Activated naive CD8-positive, alpha-beta T cell treated with anti-CD3 and anti-CD28 coated beads for 36 hours (primary cell): ENCODE data around the gene LMNTD2. TPM values are rescaled to one million over a fixed set of nuclear protein-coding genes. Genes with fewer than 3 reads are reported as not detected.

Experiments
- DNase-seq: peaks from one replicate; pipeline ENCODE4 v3.0.0; 2021
- H3K27ac Mint-ChIP-seq: one replicate; pipeline ENCODE4 v1.8.0; 2022; ENCODE audit warnings: mild to moderate bottlenecking, moderate library complexity, mixed read lengths
- H3K27me3 Mint-ChIP-seq: one replicate; pipeline ENCODE4 v1.8.0; 2022; ENCODE audit warnings: mild to moderate bottlenecking, mixed read lengths
- H3K36me3 Mint-ChIP-seq: one replicate; pipeline ENCODE4 v1.8.0; 2021; ENCODE audit warnings: mild to moderate bottlenecking, mixed read lengths
- H3K4me1 Mint-ChIP-seq: one replicate; pipeline ENCODE4 v1.8.0; 2021; ENCODE audit warnings: mixed read lengths
- H3K4me3 Mint-ChIP-seq: one replicate; pipeline ENCODE4 v1.8.0; 2022; ENCODE audit warnings: mild to moderate bottlenecking, moderate library complexity, mixed read lengths
- H3K9me3 Mint-ChIP-seq: one replicate; pipeline ENCODE4 v1.8.0; 2022; ENCODE audit warnings: mixed read lengths
- total RNA-seq, 2 experiments: library from RNA; stranded (reverse); gene quantifications; one replicate each; pipeline ENCODE4 v1.2.3, GENCODE V29; 2021

LMNTD2 gene
- total RNA-seq, 2 experiments from 2014 or later, result 1.2 to 1.3 TPM

DNA sequence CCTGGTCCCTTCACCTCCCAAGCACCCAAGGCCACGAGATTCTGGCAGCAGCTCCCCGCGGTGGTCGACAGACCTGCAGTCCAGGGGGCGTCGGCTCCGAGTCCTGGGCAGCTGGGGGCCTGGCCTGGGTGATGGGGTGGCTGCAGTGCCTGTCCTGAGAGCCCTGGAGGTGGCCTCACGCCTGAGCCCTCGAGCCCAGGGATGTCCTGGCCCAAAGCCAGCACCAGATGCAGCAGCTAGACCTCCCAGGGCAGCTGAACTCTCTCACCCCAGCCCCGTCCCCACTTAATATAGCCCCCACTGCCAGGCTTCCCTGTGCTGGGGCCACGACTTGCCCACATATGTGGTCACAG, 6.6 kb downstream of the LMNTD2 start:
- no peaks in the 10 kb centered on the region for H3K4me1 Mint-ChIP-seq
- no peaks in the 10 kb centered on the region for H3K9me3 Mint-ChIP-seq
- no peak overlapping the region for H3K4me3 Mint-ChIP-seq
- H3K27me3 Mint-ChIP-seq, result peaks cover 5% of the 10 kb centered on the region
- no peaks in the 10 kb centered on the region for H3K36me3 Mint-ChIP-seq
- H3K27ac Mint-ChIP-seq, result no peak overlapping the region
- DNase-seq, result no peak

DNA sequence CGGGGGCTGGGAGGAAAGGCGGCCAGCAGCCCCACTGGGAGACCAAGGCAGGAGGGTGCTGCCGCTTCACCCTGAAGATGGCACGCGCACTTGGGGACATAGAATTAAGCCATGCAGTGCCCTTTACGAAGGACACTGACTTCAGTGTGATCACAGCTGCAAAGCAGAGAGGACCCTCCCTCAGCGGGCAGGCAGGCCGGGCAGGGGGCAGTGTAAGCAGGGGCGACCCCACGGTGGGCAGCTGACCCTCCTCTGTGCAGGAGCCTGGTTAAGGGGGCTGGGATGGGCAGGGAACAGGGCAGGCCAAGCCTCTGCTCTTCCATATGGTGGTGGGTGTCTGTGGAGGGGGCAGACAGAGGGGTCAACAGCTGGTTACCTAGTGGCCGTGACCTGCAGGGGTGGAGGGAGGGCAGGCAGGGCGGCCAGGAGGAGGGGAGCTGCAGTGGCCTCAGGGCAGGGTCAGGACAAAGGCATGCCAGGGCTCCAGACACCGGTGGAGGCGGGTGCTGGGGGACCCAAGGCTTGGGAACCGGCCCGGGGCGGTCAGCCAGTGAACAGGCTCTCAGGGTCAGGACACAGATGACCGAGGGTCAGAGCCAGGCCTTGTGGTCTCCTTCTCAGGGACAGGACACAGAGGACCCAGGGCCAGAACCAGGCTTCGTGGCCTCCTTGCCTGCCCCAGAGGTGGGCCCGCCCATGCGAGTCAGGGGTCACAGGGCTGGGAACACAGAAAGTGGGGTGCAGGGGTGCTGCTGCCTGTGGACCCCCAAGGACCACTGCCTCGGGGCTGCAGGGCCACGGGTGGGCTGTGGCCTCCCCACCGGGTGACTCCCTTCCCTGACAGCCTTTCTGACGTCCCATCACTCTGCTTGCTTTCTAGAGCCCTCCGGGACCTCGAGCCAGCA, 7.2 kb downstream of the LMNTD2 start:
- Mint-ChIP-seq H3K27me3 (peaks cover 5% of the 10 kb centered on the region), H3K4me1 (no peaks in the 10 kb centered on the region), H3K36me3 (no peaks in the 10 kb centered on the region), H3K4me3 (no peak overlapping the region), H3K9me3 (no peaks in the 10 kb centered on the region), H3K27ac (no peak overlapping the region)
- DNase-seq, result no peak

DNA sequence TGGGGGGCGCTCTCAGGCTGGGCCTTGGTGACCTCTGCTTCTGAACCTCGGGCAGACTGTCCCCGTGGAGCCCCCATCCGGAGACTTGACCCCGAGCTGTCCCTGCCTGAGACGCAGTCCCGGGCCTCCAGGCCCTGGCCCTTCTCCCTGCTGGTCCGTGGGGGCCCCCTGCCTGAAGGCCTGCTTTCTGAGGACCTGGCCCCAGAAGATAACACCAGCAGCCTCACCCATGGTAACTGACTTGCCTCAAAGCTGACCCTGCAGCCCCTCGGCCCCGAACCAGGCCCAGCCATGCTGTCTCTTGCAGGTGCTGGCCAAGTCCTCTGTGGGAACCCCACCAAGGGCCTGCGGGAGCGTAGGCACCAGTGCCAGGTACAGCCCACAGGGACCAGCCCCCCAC, 8.9 kb downstream of the LMNTD2 start:
- peaks cover 5% of the 10 kb centered on the region for H3K27me3 Mint-ChIP-seq
- H3K36me3 Mint-ChIP-seq, result no peaks in the 10 kb centered on the region
- no peaks in the 10 kb centered on the region for H3K9me3 Mint-ChIP-seq
- H3K4me3 Mint-ChIP-seq, result no peak overlapping the region
- H3K4me1 Mint-ChIP-seq, result no peaks in the 10 kb centered on the region
- H3K27ac Mint-ChIP-seq, result no peak overlapping the region
- DNase-seq, result no peak

DNA sequence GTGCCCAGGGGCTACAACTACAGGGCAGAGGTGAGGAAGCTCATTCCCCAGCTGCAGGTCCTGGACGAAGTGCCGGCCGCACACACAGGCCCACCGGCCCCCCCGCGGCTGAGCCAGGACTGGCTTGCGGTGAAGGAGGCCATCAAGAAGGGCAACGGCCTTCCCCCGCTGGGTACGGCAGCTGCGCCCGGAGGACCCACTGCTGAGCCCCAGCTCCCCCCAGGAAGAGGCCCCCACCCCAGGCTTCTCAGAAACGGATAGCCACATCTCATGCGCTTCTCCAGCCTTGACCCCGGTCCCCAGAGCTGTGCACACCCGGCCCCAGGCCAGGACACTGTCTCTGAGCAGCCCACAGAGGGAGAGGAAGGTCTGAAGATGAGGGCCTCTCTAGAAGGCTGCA, 9.4 kb downstream of the LMNTD2 start:
- Mint-ChIP-seq H3K36me3 (no peaks in the 10 kb centered on the region), H3K4me1 (no peaks in the 10 kb centered on the region), H3K4me3 (no peak overlapping the region), H3K27ac (no peak overlapping the region), H3K9me3 (no peaks in the 10 kb centered on the region), H3K27me3 (no peaks in the 10 kb centered on the region)
- no peak for DNase-seq

DNA sequence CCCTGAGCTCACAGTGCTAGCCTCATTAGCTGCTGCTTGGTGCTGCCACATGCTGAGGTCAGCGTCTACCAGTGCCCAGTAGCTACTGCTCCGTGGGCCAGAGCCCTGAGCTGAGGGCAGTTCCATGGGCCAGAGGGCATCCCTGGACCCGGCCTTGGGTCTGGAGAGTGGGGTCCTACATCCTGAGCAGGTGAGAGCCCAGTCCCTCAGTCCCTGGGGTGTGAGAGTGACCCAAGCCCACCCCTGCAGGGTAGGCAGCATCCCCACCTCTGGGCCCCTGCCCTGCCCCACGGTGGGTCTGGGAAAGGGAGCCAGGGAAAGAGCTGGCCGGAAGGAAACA, 9.8 kb downstream of the LMNTD2 start:
- Mint-ChIP-seq H3K4me1 (no peaks in the 10 kb centered on the region), H3K36me3 (no peaks in the 10 kb centered on the region), H3K27ac (no peak overlapping the region), H3K27me3 (no peaks in the 10 kb centered on the region), H3K4me3 (no peak overlapping the region), H3K9me3 (no peaks in the 10 kb centered on the region)
- DNase-seq, result no peak

DNA sequence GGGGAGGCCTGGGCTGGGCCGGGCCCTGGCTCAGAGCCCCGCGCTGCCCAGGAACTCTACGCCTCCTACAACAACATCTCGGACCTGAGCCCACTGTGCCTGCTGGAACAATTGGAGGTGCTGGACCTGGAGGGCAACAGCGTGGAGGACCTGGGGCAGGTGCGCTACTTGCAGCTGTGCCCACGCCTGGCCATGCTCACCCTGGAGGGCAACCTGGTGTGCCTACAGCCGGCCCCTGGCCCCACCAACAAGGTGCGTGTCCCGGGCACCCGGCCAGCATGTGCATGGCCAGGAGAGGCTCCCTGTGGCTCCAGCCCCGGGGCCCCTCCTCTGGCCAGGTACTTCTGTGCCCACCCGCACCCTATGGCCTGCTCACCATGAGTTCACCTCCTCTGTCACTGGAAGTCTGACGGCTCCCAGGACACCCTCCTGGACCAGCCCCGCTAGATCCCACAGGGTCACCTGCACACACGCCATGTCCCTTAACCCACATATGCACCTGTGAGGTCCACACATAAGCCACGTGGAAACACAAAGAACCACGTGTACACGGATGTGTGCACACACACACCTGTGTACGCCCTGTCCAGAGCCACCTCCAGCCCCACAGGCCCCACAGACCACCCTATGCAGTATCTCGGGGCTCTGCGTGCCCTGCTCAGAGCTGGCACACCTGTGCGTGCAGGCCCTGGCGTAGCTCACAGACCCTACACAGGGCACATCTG, 10.4 kb downstream of the LMNTD2 start:
- no peak for DNase-seq
- Mint-ChIP-seq H3K27me3 (no peaks in the 10 kb centered on the region), H3K4me1 (no peaks in the 10 kb centered on the region), H3K4me3 (no peak overlapping the region), H3K27ac (no peak overlapping the region), H3K9me3 (no peaks in the 10 kb centered on the region), H3K36me3 (no peaks in the 10 kb centered on the region)

DNA sequence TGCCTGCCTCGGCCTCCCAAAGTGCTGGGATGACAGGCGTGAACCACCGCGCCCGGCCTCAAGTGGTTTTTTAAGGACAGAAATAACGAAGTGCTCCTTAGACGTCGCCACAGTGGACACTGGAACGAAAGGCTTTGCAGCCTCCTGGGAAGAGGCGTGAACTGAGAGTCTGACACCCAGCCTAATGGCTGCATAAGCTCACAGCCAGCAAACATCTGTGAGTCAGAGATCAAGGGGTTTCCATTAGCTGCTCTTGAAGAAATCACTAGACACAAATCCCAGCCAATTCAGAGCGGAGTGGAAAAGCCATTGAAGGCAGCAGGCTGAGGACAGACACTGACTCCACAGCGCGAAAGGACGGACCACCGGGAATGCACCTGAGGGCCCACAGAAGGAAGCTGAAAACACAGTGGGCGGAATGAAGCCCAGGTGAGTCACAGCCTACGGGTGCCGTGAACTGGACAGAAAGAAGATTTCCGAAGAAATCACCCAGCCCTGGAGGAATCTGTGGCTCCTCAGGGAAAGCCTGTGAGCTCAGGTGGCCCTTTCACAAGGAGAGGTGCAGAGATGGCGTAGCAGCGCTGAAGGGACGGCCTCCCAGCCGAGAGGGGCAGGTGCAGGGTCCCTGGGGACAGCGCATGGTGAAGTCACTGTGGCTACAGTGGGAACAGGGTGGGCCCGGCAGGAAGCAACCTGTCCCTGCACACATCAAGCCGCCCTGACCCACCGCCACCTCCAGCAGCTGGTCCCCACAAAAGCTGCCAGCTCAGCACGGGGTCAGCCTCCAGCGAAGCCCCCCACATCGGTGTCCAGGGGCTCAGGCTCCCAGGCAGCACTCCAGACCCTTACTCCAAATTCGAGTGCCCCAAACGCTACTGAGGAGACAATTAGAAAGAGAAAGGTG, 11.6 kb downstream of the LMNTD2 start:
- H3K27ac Mint-ChIP-seq, result no peak overlapping the region
- no peaks in the 10 kb centered on the region for H3K36me3 Mint-ChIP-seq
- H3K4me1 Mint-ChIP-seq, result no peaks in the 10 kb centered on the region
- H3K27me3 Mint-ChIP-seq, result no peaks in the 10 kb centered on the region
- H3K9me3 Mint-ChIP-seq, result no peaks in the 10 kb centered on the region
- H3K4me3 Mint-ChIP-seq, result no peak overlapping the region
- no peak for DNase-seq

DNA sequence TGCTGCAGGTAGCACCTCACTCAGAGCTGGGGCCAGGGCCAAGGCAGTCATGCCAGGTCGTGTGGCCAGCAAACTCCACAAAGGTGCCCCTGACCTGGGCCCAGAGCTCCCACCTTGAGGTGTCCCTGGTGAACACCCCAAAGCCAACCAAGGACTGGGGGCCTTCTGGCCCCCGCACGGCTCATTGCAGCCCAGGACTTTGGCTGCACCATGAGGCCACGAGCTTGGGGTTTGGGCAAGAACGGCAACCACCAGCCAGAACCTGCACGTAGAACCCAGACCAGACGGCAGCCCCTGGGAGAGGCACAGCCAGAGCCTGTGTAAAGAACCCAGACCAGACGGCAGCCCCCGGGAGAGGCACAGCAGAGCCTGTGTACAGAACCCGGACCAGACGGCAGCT, 15.4 kb downstream of the LMNTD2 start:
- Mint-ChIP-seq H3K36me3 (no peaks in the 10 kb centered on the region), H3K4me1 (no peaks in the 10 kb centered on the region), H3K27me3 (no peaks in the 10 kb centered on the region), H3K9me3 (no peaks in the 10 kb centered on the region), H3K27ac (no peak overlapping the region), H3K4me3 (no peak overlapping the region)
- no peak for DNase-seq

DNA sequence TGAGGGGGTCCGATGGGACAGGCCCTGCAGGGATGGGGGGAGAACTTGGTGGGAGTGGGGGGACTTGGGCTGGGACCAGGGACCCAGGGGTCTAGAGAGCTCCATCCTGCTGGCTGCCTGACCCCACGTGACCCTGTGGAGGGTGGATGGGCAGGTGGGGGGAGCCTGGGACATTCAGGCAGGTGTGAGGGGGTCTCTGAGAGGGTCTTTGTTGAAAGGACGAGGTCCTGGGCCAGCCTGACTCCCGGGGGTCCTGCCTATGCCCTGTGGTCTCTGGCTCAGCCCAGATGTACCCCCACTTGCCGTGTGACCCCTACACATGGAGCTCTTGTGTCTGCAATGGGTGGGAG, 15.7 kb downstream of the LMNTD2 start:
- Mint-ChIP-seq H3K27ac (no peak overlapping the region), H3K4me1 (no peaks in the 10 kb centered on the region), H3K27me3 (no peaks in the 10 kb centered on the region), H3K36me3 (no peaks in the 10 kb centered on the region), H3K9me3 (no peaks in the 10 kb centered on the region), H3K4me3 (no peak overlapping the region)
- no peak for DNase-seq

DNA sequence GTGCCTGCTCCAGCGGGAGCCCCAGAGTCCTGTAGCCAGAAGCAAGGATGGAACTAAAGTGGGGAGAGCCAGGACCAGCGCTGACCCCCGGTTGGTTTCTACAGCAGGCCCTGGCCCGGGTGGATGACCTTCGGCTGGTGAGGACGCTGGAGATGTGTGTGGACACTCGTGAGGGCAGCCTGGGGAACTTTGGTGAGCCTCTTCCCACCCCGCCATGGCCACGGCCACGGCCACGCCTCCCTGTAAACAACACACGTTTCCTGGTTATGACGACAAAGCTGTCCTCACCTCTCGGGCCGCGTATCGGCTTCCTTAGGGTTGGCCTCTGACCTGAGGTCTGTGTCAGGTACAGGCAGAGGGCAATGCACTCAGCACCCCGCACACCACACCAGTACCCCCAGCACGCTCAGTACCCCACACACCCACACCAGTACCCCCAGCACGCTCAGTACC, 19.1 kb downstream of the LMNTD2 start:
- H3K4me1 Mint-ChIP-seq, result peaks cover 6% of the 10 kb centered on the region
- no peaks in the 10 kb centered on the region for H3K27me3 Mint-ChIP-seq
- DNase-seq, result no peak
- H3K4me3 Mint-ChIP-seq, result no peak overlapping the region
- no peaks in the 10 kb centered on the region for H3K9me3 Mint-ChIP-seq
- no peaks in the 10 kb centered on the region for H3K36me3 Mint-ChIP-seq
- no peak overlapping the region for H3K27ac Mint-ChIP-seq

DNA sequence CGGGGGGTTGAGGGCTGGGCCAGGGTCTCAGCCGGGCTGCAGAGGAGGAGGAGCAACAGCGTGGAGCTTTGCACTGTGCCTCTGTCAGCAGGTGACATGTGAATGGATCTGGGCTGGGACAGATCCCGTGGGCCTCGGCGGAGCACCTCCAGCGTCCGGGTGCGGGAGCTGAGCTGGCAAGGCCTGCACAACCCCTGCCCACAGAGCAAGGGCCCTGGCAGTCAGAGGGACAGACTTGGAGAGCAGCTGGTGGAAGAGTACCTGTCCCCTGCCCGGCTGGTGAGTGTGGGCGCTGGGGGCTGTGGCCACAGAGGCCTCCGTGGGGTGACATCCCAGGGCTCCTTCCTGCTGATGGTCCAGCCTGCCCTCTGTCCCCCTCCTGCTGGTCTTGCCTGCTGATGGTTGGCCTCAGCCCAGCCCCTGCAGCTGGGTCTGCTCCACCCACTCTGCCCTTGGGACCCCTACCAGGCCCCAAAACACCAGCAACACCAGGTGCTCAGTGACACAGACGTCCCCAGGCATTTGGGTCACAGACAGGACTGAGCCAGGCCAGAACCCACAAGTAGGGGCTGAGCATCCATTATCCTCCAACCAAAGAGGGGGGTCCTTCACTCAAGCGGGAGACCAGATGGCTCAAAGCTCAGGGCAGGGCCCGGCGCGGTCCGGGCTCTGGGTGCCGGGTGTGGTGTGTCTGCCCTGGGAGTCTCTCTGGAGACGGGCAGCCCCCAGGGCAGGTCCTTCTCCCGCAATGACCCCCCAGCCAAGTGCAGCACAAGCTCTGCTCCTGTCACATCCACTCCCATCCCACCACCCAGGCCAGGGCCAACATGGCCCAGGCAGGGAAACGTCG, 19.7 kb downstream of the LMNTD2 start:
- no peak for DNase-seq
- Mint-ChIP-seq H3K27me3 (no peaks in the 10 kb centered on the region), H3K27ac (no peak overlapping the region), H3K4me3 (no peak overlapping the region), H3K36me3 (no peaks in the 10 kb centered on the region), H3K9me3 (no peaks in the 10 kb centered on the region), H3K4me1 (peaks cover 10% of the 10 kb centered on the region)

DNA sequence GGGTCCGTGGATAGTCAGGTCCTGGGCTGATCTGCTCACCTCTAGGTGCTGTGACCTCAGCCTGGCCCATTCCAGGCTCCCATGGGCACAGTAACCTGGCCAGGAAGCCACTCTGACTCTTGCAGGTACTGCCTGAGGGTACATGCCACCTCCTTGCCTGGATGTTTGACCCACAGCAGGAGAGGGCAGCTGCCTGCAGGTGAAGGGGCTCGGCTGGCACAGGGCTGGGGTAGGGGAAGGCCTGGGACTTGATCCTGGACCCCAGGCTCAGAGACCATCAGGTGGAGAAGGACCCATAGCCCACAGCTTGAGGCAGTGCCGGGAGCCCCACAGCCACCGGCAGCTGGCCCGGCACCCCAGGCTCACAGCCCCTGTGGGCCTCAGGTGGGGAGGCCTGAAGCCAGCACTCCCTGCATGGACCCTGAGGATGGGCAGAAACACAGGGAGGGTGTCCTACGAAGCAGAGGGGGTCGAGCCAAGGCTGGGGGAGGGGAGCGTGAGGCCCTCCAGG, 20.5 kb downstream of the LMNTD2 start:
- no peak for DNase-seq
- H3K27ac Mint-ChIP-seq, result no peak overlapping the region

DNA sequence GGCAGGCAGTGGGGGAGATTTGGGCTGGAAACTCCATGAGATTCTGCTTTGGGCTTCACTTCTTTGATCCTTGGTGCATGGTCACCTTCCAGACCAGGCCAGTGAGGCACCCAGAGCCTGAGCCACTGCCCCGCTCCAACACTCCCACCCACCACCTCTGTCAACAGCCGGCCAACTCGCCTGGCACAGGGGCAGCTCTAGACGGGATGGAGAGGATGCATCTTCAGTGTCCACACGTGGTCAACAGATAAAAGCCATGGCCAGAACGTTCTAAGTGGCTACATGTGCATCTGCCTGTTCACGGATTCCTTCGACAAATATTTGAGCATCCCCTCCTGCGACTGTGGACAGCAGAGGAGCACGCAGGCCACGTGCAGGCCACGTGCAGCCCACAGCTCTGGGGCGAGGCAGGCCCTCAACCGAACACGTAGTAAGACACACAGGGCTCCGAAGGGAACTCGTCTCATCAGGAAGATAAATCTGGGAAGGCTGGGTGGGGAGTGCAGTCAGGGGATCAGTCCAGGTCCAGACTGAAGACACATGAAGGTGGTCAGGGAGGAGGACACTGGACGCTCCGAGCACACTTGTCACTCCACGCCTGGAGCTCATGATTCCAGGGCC, 22.0 kb downstream of the LMNTD2 start:
- H3K36me3 Mint-ChIP-seq, result no peaks in the 10 kb centered on the region
- DNase-seq, result no peak
- no peaks in the 10 kb centered on the region for H3K27me3 Mint-ChIP-seq
- no peak overlapping the region for H3K27ac Mint-ChIP-seq
- H3K9me3 Mint-ChIP-seq, result no peaks in the 10 kb centered on the region
- H3K4me1 Mint-ChIP-seq, result peaks cover 12% of the 10 kb centered on the region
- no peak overlapping the region for H3K4me3 Mint-ChIP-seq

More for the DNA sequence above, 20.5 kb downstream of the LMNTD2 start:
- Mint-ChIP-seq H3K4me1 (peaks cover 10% of the 10 kb centered on the region), H3K27me3 (no peaks in the 10 kb centered on the region), H3K4me3 (no peak overlapping the region), H3K9me3 (no peaks in the 10 kb centered on the region), H3K36me3 (no peaks in the 10 kb centered on the region)
